GM21515 (cell line): ENCODE results near the gene TCAIM.
"Not testable (repeated sequence)": the region's sequence is repeated elsewhere in the genome, so short reads cannot be mapped to it uniquely, and the experiment has no call there.

ENCODE experiments used
- ATAC-seq: cut with Tn5 transposase; IDR thresholded peaks from one replicate; pipeline ENCODE4 v1.9.1; 2021; ENCODE audit not compliant: unreplicated experiment

Gene TCAIM

DNA sequence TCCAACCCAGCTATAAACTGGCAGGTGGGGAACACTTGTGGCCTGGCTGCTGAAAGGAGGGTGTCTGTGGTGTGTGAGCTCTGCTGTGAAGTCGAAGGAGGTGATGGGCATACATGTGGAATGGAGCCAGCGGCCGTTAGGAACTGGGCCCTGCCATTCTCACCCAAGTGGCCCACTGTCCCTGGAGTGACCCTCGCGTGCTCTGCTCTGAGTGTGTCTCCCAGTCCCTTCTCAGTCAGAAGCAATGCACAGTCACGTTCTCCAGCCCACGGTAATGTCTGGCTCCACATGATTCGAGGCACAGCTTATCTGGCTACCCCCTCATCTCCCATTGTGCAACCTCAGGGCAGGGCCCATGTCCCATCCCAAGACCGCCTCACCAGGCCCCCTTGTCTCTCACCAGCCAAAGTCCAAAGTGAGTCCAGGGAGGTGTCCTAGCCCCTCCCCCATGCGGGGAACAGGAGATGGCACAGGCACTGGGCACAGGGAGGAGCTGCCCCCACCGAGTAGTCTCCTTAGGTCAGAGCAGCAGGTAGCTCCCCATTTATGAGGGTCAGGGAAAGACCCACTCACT is 76.0 kb downstream of the TCAIM start:
- ATAC-seq: no peak

DNA sequence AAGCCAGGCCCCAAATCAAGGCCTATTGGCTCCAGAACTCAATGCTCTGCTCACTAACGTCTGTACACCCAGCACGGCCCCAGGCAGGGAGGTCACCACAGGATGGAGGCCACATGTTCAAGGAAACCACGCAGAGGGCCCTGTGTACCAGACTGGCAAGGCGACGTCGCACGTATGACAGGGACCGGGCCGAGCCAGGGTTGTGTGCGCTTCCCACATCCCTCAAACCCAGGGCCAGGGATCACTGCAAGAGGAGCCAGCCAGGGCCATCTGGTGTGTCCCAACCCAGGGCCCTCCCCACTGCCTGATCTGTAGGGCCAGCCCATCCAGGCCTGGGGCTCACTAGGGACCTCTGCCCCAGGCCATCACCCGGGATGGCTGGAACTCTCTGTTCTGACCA is 76.9 kb downstream of the TCAIM start:
- ATAC-seq: no peak

DNA sequence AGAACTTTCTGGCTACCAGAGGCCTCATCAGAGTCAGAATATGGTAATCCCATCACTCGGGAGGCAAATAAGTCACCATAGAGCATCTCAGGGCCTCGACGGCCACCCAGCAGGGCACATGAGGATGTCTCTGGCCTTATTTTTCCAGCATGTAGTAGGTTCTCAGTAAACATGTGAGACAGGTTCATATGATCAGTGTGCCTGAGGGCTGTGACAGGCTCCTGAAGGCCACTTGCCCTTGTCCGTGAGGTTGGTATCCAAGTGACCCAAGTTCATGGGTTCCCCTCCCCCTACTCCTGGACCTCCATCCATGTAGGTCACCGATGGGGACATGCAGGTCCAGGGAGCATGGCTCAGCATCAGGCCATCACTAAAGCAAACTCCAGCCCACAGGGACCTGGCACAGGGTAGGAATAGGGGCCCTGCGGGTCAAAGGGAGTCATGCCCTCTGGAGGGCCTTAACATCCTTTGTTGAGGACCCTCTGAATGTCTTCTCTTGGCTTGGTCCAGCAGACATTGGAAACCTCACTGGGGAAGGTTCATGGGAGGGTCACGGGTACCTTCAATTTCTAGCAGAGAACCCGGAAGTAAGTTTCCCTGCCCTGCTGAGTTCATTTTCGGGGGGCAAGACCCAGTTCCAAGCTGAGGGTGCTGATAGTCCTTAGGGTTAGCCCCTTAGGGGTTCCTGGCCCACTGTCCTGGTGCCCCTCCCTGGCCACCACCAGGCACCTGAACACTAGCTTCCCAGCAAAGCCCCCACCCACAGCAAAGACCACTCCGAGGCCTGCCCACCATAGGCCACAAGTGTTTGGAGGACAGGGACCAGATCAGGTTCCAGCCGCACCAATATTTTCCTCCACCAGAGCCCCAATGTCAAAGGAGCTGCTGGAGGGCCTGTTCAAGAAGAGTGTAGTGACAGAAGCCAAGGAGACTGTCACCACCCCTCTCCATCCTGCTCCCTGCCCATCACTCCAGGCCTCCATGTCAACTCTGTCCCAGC is 77.8 kb downstream of the TCAIM start:
- ATAC-seq: no peak

DNA sequence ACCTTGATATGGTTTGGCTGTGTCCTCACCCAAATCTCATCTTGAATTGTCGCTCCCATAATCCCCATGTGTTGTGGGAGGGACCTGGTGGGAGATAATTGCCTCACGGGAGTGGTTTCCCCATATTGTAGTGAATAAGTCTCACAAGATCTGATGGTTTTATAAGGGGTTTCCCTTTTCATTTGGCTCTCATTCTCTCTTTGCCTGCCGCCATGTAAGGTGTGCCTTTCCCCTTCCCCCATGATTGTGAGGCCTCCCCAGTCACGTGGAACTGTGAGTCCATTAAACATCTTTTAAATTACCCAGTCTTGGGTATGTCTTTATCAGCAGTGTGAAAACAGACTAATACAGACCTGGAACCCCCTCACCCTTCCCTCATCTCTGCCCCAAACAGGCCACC is 79.6 kb downstream of the TCAIM start:
- ATAC-seq: not testable (repeated sequence)

DNA sequence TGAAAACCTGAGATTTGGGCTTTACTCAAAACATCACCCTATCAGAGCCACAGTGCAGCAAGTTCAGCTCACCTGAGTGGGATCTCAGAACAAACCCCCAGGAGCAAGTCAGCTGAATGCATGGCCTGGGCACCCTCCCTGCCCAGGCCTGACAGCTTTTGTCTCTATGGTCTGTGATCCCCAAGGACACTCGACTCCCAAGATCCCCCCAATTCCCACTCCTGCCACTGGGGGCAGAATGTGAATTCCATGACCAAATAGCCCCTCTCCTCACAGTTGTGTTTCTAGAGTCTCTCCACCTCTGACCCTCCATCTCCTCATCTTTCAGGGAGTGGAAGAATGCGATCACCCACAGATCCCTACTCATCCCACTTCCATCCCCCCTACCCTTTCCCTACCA is 80.0 kb downstream of the TCAIM start:
- ATAC-seq: no peak

DNA sequence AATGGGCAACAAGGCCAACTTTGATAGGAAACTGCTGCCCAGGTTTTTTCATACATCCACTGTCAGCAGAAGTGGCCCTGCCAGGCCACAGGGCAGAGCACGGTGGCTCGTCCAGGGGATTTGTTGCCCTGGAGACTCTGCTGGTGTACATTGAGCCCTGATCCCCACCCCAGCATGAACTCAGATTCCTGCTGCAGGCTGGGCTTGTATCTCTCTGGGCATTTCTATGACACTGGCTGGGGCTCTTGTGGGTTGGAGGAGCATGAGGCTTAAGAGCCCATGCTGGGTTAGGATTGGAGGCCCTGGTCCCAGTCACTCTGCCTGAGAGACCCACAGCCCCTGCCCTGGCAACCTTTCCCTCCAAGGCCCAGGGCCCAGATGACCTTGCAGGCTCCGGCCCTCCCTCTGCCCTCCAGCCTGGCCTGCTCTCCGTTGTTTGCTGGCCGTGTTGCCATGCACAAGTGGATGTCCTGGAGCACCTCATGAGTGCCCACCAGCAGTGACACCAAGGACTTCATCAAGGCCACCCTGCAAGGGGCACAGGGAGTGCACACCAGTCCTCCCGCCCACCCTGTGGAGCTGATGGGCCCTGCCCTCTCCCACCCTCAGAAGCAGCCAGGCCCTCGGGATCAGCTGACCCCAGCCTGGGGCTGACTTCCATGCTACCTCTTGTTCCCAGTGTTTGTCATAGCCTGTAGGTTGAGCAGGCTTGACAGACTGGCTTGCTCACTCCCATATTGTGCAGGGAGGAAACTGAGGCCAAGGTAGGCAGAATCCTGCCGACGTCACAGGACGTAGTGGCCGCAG is 80.8 kb downstream of the TCAIM start:
- ATAC-seq: no peak

DNA sequence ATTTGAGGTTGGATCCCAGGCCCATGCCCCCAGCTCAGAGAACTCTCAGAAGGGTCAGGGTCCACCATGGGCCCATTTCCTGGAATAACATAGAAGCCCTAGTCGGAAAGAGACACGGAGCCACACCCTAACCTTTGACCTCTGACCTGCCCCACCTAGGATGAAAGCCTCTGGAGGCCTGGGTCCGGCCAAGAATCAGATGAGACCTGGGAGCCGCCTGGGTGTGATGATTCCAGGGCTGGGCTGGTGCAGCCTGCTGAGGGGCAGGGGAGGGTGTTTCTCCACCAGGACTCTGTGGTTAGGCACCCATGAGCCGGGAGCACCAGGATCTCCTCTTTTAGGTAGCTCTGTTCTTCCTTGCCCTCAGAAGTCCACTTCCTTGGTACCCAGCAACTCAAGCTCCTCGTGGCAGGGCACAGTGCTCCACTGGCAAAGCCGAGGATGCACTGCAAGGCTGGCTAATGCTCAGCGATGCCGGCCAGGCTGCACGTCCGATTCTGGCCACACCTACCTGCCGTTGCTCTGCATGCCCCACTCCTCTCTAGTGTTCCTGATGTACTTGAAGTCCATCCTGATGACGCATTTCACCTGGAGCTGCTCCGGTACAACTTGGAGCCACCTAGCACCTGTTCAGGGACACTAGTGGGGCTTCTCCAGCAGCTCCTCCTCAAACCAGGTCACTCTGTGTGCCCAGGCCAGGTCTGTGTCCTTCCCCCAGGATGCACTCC is 81.5 kb downstream of the TCAIM start:
- no peak for ATAC-seq

DNA sequence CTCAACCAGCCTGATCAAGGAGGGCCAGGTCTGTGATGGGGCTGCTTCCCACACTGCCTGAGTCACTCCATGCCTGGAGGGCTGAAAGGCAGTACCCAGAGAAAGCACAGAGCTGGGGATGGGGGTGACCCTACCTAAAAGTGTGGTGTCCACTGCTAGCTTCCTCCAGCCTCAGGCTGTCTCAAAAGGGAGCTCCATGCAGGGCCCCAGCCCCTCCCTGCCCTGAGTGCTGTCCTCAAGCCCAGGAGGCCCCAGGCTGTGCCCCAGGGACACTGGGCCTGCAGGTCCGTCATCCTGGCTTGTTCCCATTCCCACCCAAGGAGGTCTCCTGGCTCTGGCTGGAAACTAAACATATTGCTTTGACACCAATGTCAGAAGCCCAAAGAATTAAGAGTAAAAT is 82.1 kb downstream of the TCAIM start:
- ATAC-seq: no peak

DNA sequence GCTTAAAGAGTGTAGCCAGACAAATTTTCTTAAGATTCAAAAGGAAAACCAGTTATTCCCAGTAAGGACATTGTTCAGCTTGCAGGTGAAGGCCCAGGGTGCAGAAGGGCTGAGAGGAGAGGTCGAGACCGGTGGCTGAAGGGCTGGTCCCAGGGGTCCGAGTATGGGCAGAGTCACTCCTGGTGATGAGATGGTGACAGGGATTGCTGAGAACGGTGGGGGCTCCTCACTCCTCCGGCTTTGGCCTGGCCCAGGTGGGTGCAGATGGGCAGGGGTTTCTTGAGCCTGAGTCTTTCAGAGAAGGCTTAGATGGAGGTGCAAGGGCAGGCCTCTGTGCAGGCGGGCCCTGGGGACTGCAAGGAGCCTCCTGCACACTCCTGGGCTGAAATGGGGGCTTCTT is 82.7 kb downstream of the TCAIM start:
- ATAC-seq: no peak

DNA sequence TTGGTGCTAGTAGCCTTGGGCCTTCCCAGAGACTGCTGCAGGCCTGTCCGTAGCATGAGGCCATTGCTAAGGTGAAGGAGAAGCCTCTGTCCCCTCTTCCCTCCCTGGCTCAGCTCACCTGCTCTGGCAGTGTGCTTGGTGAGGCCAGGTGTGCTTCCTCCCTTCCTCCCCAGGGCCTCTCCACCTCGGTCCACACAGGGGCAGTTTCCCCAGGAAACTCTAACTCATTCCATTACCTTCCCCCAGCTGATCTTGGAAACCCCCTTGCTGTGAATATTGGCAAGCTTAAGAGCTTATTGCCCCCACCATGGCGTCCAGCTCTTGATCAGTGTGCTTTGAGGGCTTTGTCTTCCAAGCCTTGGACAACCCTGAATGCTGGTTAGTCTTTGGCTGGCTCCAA is 86.2 kb downstream of the TCAIM start:
- no peak for ATAC-seq

DNA sequence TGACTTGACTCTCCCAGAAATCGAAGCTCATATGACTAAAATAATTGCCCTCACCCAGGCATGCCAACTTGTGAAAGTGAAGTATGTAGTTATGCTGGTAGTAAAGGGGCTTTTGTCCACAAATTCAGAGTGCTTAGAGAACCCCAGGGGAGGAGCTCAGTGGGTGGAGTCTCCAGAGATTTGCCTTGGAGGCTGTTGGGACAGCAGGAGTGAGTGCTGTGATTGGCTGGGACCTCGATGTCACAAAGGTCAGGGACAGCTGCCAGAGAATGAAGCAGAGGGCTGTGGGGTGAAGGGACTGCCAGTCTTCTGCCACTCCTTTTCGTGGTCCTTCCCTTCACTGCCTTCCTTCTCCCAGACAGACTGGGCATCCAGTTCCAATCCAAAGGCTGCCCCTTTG is 89.1 kb downstream of the TCAIM start:
- ATAC-seq: no peak

DNA sequence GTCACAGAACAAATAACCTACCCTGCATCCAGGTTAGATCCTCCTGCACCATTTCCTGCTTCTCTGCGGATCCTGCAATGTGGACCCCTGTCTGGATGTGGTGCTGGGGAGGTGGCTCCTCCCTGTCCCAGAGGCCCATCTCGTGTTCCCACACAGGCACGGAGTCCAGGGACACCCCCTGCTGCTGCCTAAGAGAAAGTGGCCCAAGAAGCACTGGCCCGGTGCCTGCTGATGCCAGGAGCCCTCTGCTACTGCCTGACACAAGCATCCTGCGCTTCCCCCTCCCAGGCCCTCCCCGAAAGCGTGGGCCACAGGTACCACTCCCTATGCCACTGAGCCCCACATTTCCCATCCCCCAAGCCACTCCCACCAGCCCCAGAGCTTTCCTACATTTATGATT is 90.3 kb downstream of the TCAIM start:
- ATAC-seq: no peak

DNA sequence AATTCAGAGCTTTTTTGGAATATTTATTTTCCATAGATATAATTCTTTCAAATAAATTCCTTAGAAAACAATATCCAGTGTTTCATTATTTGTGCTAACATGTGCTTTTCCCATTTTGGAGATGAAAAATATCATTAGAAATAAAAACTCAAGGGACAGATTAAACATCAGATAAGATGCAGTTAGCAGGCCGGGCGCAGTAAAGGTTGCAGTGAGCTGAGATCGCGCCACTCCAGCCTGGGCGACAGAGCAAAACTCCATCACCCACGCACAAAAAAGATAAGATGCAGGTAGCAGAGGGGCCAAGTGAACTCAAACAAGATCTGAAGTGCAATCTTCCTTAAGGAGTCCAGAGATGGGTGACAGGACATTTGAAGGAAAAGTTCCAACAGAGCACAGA is 90.9 kb downstream of the TCAIM start:
- ATAC-seq: no peak

DNA sequence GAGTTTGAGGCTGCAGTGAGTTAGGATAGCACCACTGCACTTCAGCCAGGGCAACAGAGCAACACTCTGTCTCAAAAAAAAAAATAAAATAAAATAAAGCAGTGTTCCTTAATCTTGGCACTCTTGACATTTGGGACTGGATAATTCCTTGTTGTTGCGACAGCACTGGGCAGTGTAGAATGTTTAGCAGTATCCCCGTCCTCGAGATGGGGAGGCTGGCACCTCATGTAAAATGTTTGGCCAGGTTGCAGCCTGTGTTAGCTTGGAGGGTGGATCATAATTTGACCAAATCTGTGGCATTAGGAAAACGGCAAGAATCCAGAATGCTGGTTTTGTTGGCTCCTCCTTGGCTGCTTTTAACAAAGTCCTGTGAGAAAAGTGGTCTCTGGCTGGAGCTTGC is 91.9 kb downstream of the TCAIM start:
- ATAC-seq: no peak

DNA sequence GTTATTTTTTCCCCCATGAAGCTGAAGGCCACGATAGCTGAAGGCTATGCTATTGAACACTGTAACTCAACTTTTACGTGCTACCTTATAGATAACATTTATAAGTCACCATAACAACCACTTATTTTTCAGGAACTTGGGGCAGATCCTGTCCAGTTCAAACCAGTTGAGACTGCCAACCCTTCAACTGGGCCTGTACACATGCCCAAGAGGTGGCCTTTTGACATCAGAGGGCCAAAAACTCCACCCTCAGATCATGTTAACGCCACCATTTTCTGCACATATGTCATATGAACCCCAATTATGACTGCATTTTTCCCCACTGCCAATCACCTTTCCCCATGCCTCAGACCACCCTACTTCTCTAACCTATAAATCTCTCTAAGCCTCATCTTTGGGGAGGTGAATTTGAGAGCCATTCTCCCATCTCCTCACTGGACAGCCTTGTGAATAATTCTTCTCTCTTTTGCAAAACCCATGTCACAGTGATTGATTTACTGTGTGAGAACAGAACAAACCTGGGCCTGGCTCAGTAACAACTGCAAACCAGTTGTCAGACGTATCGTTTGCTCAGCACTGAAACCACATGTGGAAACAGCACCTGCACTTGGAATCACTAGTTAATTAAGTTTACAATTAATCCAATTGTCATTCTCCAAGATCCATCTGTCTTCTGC is 96.4 kb downstream of the TCAIM start:
- no peak for ATAC-seq

DNA sequence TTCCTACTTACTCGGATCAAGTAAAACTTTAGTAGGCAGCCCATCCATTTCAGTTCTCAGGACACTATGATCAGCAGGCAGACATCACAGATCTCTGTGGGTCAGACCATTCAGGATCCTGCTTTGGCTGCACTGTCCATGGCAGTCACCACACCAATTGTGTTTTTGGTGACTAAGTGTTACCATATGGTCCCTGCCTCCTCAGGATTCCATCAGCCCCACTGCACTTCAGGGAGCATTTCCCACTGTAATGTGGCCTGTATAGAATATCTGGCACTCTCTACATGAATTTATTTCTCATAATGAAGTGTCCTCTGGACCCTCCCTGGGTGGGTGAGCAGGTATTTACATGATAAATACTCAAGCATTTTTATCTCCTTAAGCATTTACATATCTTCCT is 97.6 kb downstream of the TCAIM start:
- ATAC-seq: no peak

DNA sequence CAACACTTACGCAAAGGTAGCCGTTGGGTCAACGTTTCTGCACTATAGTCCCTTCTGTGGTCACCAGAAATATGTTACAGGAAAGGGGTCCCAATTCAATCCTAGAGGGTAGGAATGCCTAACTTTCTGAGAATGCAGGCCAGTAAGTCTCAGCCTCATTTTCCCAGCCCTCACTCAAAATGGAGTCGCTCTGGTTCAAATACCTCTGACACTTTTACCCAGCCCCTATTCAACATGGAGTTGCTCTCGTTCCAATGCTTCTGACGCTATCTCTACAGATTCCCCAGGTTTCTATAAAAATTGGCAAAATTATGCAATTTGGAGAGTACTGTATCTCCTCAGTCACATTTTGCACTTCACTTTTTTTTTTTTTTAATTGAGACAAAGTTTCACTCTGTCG is 99.2 kb downstream of the TCAIM start:
- no peak for ATAC-seq

DNA sequence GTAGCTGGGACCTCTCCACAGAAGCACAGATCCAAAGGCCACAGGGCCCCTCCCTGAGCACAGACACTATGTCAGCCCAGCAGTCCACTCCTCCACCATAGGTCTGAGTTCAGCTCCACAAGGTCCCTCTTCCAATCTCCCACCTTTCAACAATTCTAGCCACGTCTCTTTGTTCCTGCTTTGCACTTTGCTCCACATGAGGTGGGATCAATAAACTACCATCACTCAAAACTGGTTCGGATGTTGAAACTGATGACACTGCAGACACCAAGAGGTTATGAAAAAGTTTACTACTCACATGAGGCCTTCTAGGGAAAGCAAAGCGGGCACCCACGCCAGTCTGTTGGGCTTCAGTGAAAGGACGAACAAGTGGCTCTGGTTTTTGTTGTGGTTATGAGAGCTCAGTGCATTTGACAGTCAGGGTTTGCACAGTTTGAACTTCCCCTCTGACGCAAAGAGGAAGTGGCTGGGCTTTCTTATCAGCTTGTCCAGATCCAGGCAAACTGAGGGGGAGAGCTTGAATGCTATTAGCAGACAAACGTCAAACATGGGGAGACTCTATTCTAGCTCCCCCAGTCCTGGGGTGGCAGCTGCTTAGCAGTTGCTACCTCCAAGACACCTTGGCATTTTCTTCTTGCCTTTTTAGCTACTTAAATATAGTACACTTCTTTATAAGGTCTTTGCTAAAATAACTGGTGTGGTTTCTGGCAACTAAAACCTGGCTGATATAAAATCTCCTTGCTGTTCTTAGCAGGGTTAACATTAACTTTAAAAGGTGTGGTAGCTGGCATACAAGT is 101.1 kb downstream of the TCAIM start:
- peak; percentile 97 for ATAC-seq

DNA sequence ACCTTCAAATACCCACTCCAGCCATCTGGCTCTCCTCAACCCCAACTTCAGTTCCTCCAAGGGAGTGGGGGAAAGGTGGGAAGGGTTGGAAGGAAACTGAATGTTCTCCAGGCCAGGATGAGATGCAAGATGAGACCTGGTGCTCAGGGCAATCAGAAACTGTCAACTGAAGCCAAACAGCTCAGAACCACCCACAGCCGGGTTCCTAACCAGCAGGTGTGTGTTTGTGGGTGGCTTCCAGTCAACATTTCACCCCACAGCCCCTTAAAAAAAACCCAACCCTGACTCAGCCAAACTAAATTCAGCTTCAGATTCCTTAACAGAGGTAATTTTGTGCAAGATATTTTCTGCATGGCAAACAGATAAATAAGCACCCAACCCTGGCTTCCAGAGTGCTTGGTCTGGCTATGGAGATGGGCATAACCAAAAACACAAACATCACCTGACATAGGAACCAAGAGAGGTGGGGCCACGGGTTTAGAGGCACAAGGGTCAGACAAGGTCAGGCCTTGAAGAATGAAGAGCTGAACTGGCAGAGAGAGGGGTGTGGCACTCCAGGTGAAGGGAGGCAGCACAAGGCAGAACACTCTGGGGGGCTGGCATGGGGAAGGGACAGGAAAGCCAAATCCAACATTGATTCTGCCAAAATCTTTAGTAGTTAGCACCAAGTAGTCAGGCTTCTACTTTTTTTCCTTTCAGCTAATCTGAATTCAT is 104.2 kb downstream of the TCAIM start:
- ATAC-seq: no peak
